Spinal cord (tissue), 10 donors: Measurements from ENCODE around the gene NOL4L. TPM values are rescaled to one million over a fixed set of nuclear protein-coding genes. Genes with fewer than 3 reads are reported as not detected.

Experiments
- DNase-seq, 6 donors: peaks; one replicate each; pipeline versions ENCODE4 v3.0.0 to v3.0.0-alpha.2; 2013 to 2015; ENCODE audit warnings: low spot score in 6 of 6, low read depth in 4 of 6
- H3K27ac ChIP-seq: one replicate; pipeline ENCODE4 v1.5.1; 2013; ENCODE audit warnings: low read depth, low read length, control low read depth
- H3K27me3 ChIP-seq: one replicate; pipeline ENCODE4 v1.6.1; 2013; ENCODE audit warnings: low read length; ENCODE audit not compliant: control insufficient read depth, insufficient read depth
- H3K36me3 ChIP-seq: one replicate; pipeline ENCODE4 v1.6.1; 2013; ENCODE audit warnings: low read length; ENCODE audit not compliant: control insufficient read depth, insufficient read depth
- H3K4me1 ChIP-seq: one replicate; pipeline ENCODE4 v1.6.1; 2013; ENCODE audit warnings: low read length; ENCODE audit not compliant: control insufficient read depth, insufficient read depth
- H3K4me3 ChIP-seq: one replicate; pipeline ENCODE4 v1.5.1; 2013; ENCODE audit warnings: low read depth, low read length, control low read depth
- H3K9me3 ChIP-seq: one replicate; pipeline ENCODE4 v1.6.1; 2013; ENCODE audit warnings: low read length; ENCODE audit not compliant: control insufficient read depth, insufficient read depth
- WGBS: methylation state at CpG from one replicate; pipeline ENCODE4 v1.1.5; 2013; ENCODE audit warnings: missing lambda C conversion rate; ENCODE audit not compliant: insufficient coverage; 5-methylcytosine and 5-hydroxymethylcytosine counted together
- polyA plus RNA-seq, 2 donors: library from polyadenylated mRNA; unstranded; fragments of 120-200 nt; gene quantifications; one replicate each; pipeline ENCODE4 v1.2.1, GENCODE V29; 2013; ENCODE audit not compliant: insufficient read length in 2 of 2
- total RNA-seq, 2 donors: library from RNA; depleted of rRNA in 1 of 2; stranded (reverse); fragments of 120-200 nt in 1 of 2; fragments of >200 nt in 1 of 2; gene quantifications; one replicate each; pipeline versions ENCODE4 v1.2.3 to v1.2.4, GENCODE V29; 2013 to 2014
- donor health status: healthy.

Gene NOL4L
- total and polyA plus RNA-seq, 4 donors, result 13.3 to 67.6 (median 44.5) TPM

DNA sequence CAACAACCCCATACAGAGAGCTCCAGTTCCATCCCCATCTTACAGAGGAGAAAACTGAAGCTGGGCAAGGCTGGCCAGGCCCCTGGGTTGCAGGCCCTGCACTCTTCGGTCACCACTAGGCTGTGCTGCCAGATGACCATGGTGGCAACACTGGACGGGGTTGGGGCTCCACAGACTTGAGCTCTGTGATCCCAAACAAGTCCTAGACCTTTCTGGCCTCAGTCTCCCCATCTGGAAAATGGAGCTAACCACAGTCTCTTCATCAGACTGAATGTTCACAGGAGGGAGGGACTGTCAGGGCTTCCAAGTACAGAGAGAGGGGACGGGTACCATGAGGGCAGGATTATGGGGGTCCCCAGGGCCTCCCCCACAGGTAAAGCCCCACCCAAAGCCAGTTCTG, 41.3 kb upstream of the NOL4L start:
- no peaks in the 10 kb centered on the region for H3K36me3 ChIP-seq
- no peak overlapping the region for H3K27ac ChIP-seq
- no peak for DNase-seq
- H3K4me1 ChIP-seq, result peaks cover 33% of the 10 kb centered on the region
- no peaks in the 10 kb centered on the region for H3K27me3 ChIP-seq
- H3K9me3 ChIP-seq, result no peaks in the 10 kb centered on the region
- H3K4me3 ChIP-seq, result no peak overlapping the region
- WGBS, result 92% methylated on average over 3 of the region's 3 CpGs

DNA sequence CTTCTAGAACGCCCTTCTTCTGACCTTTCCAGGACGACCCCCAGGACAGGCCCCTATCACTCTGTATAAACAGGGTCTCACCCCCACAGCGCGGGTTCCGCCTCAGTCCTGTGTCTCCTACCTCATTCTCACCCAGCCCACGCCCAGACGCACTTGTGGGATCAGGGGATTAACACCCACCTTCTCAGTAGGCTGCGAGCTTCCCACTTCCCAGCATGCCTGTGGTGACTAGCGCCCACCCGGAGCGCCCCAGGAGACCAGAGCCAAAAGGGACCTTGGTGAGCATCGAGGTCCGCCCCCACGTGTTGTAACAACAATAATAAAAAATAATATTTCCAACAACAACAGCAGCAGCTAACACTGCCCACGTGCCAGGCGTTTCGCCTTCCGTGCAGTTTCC, 40.9 kb upstream of the NOL4L start:
- H3K27ac ChIP-seq, result no peak overlapping the region
- no peaks in the 10 kb centered on the region for H3K9me3 ChIP-seq
- no peaks in the 10 kb centered on the region for H3K36me3 ChIP-seq
- peaks cover 33% of the 10 kb centered on the region for H3K4me1 ChIP-seq
- no peak overlapping the region for H3K4me3 ChIP-seq
- 86% methylated on average over 18 of the region's 18 CpGs for WGBS
- DNase-seq, result no peak
- H3K27me3 ChIP-seq, result no peaks in the 10 kb centered on the region

GRCh38 chr20:32624687-32625345, 39.7 kb upstream of the NOL4L start:
- Histone ChIP-seq H3K27me3 (no peaks in the 10 kb centered on the region), H3K4me1 (peaks cover 33% of the 10 kb centered on the region), H3K36me3 (no peaks in the 10 kb centered on the region), H3K27ac (no peak overlapping the region), H3K4me3 (no peak overlapping the region), H3K9me3 (no peaks in the 10 kb centered on the region)
- DNase-seq, result no peak
- 92% methylated on average over 4 of the region's 5 CpGs for WGBS

GRCh38 chr20:32623667-32624157, 38.6 kb upstream of the NOL4L start:
- WGBS, result 63% methylated on average over 16 of the region's 18 CpGs
- Histone ChIP-seq H3K27ac (no peak overlapping the region), H3K4me3 (no peak overlapping the region), H3K27me3 (no peaks in the 10 kb centered on the region), H3K4me1 (peaks cover 29% of the 10 kb centered on the region), H3K36me3 (no peaks in the 10 kb centered on the region), H3K9me3 (no peaks in the 10 kb centered on the region)
- DNase-seq, result no peak

GRCh38 chr20:32622585-32623468, 37.7 kb upstream of the NOL4L start:
- Histone ChIP-seq H3K36me3 (no peaks in the 10 kb centered on the region), H3K4me1 (peaks cover 20% of the 10 kb centered on the region), H3K27me3 (no peaks in the 10 kb centered on the region), H3K9me3 (no peaks in the 10 kb centered on the region), H3K27ac (no peak overlapping the region), H3K4me3 (no peak overlapping the region)
- WGBS, result 78% methylated on average over 16 of the region's 21 CpGs
- no peak for DNase-seq

DNA sequence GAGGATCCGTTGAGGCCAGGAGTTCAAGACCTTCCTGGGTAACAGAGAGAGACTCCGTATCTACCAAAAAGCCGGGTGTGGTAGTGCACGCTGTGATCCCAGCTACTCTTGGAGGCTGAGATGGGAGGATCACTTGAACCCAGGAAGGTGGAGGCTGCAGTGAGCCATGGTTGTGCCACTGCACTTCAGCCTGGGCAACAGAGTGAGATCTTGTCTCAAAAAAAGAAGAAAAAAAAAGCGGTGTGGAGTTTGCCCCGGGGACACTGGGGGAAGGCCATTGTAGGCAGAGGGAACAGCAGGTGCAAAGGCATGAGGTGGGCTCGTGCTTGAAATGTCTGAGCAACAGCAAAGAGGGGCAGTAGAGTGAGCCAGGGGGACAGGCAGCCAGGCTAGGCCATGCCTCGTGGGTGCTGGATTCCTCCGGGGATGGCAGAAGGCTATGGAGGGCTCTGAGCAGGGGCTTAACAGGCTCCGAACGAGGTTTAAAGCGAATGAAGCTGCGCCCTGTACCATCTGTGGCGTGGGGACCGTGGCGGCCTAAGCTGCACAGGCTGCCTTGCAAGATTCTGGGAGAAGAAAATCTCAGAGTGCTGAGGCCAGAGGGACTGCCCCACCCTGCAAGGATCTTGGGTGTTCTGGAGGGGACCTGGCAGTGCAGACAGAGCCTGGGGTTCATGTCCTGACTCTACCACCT, 36.9 kb upstream of the NOL4L start:
- Histone ChIP-seq H3K27ac (no peak overlapping the region), H3K36me3 (no peaks in the 10 kb centered on the region), H3K4me3 (no peak overlapping the region), H3K27me3 (no peaks in the 10 kb centered on the region), H3K4me1 (peaks cover 12% of the 10 kb centered on the region), H3K9me3 (no peaks in the 10 kb centered on the region)
- DNase-seq, result no peak
- 83% methylated on average over 16 of the region's 16 CpGs for WGBS

DNA sequence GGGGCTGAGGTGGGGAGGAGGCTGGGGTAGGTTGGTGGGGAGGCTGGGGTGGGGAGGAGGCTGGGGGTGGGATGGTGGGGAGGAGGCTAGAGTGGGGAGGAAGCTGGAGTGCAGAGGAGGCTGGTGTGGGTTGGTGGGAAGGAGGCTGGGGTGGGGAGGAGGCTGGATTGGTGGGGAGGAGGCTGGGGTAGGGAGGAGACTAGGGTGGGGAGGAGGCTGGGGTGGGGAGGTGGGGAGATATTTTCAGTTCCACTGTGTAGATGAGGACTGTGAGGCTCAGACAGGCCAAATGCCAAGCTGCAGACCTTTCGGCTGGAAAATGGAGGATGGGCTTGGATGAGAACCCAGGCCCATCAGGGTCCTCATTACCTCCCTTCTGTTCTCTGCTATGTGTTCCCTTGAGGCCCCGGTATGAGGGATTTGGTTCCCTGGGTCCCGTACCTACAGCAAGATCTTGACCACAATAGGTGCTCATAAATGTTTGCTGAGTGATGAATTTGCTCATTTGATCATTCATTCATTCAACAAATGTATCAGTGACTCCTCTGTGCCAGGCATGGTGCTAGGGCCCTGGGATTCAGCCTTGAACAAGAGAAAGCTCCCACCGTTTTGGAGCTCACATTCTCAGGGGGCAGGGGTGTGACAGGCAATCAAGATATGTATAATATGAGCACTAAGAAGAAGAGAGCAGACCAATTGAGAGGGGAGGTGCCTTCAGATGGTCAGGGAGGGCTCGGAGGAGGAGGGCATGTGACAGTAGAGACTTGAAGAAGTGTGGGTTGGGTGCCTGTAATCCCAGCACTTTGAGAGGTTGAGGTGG, 36.1 kb upstream of the NOL4L start:
- Histone ChIP-seq H3K4me1 (peaks cover 4% of the 10 kb centered on the region), H3K9me3 (no peaks in the 10 kb centered on the region), H3K27ac (no peak overlapping the region), H3K27me3 (no peaks in the 10 kb centered on the region), H3K4me3 (no peak overlapping the region), H3K36me3 (no peaks in the 10 kb centered on the region)
- DNase-seq, result peak in 1 of 6 donors; percentile 26
- WGBS, result 50% methylated on average over 2 of the region's 5 CpGs

GRCh38 chr20:32619586-32619985, 34.5 kb upstream of the NOL4L start:
- Histone ChIP-seq H3K27me3 (no peaks in the 10 kb centered on the region), H3K4me1 (no peaks in the 10 kb centered on the region), H3K9me3 (no peaks in the 10 kb centered on the region), H3K4me3 (no peak overlapping the region), H3K36me3 (no peaks in the 10 kb centered on the region), H3K27ac (no peak overlapping the region)
- WGBS, result 34% methylated on average over 7 of the region's 8 CpGs
- DNase-seq, result no peak

GRCh38 chr20:32614772-32615171, 29.6 kb upstream of the NOL4L start:
- Histone ChIP-seq H3K4me1 (peaks cover 31% of the 10 kb centered on the region), H3K27ac (no peak overlapping the region), H3K9me3 (no peaks in the 10 kb centered on the region), H3K27me3 (no peaks in the 10 kb centered on the region), H3K36me3 (no peaks in the 10 kb centered on the region), H3K4me3 (no peak overlapping the region)
- no peak for DNase-seq
- 95% methylated on average over 2 of the region's 2 CpGs for WGBS
